ENCODE results near the gene ANKS4B.
"Not testable (repeated sequence)": the region's sequence is repeated elsewhere in the genome, so short reads cannot be mapped to it uniquely, and the experiment has no call there.

ANKS4B gene

DNA sequence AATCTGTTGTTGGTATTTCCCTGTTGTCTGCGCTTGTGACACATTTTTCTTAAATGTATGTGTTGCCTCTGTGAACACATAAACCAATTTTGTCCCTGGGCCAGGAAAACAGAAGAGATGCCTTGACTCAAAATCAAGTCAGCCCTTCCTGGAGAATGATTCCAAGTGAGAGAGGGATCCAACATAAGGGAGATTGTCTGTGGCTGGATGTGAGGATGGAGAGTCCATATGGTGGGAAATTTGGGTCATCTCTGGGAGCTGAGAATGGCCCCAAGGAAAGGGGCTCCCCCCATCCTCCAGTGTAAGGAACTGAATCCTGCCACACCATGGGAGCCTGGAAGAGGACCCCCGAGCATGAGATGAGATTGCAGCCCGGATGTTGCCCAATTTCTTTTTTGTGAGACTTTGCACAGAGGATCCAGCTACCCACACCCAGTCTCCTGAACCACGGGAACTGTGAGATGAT is 31.1 kb downstream of the ANKS4B start:
- DNase-seq = no peak

DNA sequence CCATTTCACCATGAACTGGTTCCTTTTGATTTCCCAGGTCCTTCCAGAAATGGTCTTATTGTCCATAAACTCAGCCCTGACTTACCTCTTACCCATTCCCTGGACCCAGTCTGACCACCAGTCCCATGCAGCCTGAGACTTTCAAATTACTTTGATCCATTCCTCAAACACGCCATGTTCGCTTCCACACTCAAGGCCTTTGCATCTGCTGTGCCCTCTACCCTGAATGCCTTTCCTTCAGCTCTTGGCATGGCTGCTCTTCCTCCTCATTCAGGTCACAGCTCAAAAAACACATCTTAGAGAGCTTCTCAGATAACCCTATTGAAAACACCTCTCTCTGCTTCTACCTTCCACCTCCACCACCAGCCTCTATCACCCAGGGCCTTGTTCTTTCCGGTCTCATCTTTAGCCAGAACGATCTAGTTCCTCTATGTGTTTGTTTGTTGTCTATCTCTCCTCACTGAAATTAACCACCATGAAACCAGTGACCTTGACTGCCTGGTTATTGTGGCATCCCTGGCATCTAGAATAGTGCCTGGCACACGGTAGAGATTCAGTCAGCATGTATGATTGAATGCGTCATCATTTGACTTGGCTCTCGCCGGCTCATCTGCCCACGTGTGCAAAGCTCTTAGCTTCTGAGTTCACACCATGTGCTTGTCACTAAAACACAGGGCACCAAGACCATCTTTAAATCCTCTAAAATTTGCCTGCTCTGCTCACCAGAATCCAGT is 31.8 kb downstream of the ANKS4B start:
- no peak for DNase-seq

DNA sequence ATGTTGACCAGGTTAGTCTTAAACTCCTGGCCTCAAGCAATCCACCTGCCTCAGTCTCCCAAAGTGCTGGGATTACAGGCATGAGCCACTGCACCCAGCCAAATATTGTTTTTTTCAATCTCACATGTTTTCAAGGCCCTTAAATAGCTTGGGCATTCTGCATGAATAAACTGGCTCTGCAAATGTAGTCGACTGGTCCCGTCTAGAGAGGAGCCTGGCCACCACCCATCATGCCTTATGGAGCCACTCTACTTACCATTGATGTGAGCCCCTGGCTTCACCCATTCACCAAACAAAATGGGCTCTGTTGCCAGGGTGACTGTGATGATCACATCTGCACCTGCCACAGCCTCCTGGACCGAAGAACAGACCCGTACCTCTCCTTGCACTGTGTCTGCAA is 33.8 kb downstream of the ANKS4B start:
- no peak for DNase-seq

DNA sequence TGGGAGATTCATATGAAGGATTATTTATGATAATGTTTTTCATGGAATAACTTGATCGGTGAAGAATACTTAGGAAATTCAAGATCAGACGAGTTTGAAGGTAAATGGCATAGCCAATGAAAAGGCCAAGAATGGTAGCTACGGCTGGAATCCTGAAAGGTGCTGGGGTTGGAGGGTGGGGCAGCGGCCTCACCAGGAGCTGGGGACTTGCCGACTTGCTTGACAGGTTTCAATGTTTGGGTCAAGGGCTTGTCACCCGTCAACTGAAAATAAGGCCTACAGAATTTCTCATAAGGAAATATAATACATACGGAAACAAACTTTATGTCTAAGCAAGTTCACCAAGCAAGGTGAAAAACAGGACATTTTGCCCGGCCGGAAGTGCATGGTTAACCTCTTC is 34.7 kb downstream of the ANKS4B start:
- no peak for DNase-seq

DNA sequence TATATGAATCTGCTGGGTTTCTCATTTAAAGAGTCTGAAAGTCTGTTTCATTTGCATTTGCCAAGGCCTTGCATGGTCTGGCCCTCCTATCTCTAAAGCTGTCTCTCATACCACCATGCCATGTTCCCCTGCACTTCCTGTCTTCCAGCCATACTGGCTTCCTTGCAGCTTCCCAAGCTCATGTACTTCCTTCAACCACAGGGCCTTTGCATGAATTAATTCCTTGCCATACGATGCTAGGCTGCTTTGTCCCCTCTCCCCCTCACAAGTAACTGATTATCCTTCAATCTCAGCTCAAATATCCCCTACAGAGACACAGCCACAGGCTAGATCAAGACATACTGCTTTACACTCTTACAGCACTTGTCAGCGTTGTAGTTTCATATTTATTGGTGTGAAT is 38.8 kb downstream of the ANKS4B start:
- no peak for DNase-seq

DNA sequence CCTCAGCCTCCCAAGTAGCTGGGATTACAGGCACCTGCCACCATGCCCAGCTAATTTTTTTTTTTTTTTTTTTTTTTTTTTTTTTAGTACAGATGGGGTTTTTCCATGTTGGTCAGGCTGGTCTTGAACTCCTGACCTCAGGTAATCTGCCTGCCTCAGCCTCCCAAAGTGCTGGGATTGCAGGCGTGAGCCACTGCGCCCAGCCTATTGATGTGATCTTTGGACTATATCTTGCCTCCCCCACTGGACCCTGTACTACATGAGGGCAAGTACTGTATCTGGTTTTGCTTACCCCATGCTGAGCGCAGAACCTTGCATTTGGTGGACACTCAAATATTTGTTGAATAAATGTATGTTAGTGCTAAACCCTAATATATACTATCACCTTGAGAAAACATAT is 39.3 kb downstream of the ANKS4B start:
- not testable (repeated sequence) for DNase-seq

DNA sequence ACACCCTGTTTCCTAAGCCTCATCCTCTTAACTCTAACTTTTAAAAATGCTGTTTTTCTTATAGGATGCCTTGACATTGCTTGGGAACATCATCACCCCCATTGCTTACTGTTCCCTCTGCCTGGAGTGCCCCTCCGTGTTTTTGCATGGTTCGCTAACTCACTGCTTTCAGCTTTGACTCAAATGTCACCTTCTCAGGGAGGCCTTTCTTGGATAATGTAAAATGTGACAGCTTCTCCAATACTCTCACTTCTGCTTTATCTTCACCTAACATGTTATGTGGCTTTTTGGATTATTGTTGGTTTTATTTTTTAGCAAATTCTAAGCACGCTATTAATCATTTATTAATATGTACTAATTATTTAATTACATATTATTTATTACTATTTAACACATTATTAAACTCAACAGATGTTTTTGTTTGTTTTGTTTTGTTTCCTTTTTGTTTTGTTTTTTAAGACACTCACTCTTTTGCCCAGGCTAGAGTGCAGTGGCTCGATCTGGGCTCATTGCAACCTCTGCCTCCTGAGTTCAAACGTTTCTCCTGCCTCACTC is 40.8 kb downstream of the ANKS4B start:
- DNase-seq = no peak

DNA sequence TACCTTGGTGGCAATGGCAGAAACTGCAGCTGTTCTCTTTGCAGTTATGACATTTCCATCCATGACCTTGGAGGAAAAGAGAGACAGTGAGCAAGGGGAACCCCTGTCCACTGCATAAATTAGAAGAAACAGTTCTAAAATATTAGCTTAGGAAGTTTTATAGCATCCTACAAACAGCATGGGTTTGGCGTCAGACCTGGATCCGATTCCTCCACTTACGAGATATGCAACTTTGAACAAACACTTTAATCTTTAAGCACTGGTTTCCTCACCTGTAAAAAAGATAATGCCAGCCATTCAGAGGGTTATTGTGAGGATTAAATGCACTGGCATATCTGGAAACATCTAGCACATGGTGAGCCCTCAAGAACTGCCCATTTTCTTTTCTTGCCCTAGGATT is 42.0 kb downstream of the ANKS4B start:
- no peak for DNase-seq

DNA sequence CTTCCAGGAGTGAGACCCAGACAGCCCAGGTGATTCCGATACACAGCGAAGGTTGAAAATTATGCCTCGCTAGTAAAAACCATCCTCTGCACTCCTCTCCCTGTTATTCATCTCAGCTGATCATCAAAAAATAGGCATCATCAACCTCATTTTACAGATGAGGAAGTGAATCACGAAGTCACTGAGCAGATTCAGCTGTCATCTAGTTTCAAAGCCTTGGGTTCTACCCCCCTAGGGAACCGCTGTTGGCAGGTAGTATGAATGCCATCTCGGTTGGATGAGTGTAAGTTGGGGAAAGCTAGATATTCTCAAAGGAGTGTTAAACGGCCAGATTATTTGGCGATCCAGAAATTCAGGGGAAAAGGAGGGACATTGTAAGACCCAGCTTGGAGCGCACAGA is 42.6 kb downstream of the ANKS4B start:
- DNase-seq = no peak

DNA sequence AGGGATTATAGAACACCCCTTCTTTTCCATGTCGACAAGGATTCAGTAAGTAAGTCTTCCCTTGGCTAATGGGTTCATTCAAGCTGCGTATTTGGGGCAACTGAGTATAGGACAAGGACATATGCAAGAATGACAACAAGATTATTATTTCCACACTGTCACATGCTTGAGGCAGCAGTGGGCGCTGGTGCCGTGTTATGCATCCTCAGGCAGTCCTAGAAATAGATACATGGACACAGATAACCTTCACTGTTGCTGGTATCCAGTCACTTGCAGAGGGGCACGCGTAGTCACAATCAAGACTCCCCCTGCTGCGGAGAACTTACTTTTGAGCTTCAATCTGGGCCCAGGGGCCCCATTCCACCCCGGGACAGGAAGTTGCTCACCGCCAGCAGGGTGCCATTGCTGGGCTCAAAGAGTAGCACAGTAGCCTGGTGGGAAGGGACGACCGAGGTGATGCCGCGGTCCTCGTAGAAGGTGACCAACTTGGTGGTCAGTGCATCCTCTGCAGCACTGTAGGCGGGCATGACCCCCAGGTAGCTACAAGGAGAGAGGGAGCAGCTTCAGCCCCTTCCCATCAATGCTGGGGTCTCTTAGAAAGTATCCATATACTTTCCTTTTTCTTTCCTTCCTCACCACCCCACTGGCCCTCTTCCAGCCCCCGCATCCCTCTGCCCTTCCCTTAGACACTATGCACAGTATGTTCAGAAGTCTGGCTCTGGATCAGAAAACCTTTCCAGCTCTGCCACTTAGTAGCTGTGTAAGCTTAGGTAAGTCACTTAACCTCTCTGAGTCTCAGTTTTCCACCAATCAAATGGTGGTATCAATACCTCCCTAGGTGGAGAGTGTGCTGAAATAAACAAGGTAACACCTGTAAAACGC is 43.8 kb downstream of the ANKS4B start:
- no peak for DNase-seq

DNA sequence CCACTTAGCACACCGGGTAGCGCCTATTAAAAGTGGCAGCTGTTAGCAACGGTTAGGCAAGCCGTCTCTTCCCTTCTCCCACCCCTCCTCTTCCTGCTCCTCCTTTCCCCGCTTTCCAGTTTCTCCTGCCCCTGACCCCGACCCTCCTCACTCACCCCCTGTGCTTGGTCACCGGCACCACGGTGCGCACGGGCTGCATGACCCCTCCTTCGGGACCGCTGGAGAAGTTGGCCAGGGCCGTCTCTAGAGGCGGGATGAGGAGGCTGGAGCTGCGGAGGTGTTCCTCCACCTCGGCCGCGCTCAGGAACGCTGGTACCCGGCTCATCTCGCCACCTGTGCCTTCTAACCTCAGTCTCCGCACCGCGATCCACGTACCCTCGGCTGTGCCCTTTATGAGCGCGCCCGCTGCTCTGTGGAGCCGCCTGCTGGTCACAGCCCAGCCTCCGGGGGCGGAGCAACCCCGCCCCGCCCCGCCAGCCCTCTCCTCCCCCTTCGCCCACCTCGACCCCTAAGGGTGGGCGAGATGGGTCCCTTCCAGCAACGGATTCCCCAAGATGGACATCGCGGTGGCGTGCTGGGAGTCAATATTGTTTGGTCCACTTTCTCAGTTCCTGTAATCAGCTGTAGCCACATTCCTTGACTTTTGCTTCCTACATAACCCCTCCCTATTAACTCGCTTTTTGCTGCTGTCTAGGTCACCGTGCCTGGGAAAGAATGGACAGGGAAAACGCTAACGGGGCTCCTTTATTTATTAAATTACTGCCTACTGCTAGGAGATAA is 44.6 kb downstream of the ANKS4B start, which contains the start of gene CRYM:
CRYM (minus strand) TSS at position 364 of the 780 bp plus-strand sequence; CDS start at position 325, 39 bp downstream.
- DNase-seq = peak; percentile 60

DNA sequence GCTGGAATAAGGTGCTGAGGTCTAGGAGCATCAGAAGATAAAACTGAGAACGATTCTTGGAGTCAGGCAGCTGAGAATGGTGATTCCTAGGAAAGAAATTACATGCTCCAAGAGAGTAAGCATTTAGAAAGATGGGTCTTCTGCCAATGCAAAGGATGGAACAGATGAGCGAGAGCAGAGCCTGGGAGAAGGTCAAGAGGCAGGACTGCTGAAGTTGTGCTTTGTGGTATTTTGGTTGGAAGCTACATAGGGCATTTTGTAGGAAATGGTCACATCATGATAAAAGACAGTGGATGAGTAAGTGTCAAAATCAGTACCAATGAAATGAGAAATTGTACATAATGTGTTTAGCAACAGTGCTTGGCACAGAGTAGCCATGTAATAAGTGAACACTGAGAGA is 46.0 kb downstream of the ANKS4B start:
- DNase-seq = no peak

DNA sequence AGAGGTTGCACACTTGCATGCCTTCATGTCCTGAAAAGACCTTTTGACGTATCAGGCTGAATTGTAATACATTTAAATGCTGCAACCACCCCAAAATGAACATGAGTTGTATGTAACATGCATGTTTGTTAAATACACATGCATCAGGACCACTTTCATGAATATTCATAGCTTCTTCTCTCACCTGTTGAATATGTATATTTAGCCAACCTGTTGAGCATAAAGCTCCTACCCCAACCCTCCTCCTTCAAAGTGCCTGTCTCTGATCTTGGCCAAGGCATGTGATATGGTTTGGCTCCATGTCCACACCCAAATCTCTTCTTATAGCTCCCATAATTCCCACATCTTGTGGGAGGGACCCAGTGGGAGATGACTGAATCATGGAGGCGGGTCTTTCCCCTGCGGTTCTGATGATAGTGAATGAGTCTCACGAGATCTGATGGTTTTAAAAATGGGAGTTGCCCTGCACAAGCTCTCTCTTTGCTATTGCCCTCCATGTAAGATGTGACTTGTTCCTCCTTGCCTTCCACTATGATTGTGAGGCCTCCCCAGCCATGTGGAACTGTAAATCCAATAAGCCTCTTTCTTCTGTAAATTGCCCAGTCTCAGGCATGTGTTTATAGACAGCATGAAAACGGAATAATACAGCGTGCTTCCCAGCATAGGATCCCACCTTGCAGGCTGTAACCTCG is 48.3 kb downstream of the ANKS4B start:
- DNase-seq = no peak

DNA sequence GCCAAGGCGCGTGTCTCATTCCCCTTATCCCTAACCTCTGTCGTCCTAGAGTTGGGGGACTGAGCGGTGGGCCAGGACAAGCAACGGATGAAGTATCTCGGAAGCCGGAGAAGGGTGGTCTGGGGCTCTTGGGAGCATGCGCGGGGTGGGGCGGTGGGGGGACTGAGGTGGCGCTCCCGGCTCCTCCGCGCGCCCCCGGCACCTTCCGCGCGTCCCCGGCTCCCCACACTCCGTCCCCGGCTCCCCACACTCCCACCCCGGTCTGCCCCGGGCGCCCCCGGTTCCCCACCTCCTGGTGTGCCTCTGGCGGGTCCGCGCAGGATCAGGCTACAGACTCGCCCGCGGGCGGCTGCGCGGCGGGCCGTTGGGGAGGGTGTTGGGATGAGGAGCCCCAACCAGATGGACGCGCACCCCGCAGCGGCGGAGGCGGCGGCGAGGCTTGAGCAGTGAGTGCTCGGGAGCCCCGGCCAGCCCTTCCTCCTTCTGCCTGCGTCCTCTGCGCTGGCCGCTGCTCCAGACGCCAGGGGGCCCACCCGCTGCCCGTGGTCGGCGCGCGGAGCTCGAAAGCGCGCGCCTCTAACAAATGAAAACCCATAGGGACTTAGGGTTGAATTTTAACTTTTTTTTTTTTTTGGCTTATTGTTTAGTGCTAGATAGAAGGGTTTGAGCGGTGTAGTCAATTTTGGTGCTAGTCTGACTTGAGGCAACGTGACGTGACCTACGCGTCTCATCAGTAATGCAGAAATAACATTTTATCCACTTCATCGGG is 50.2 kb downstream of the ANKS4B start:
- no peak for DNase-seq

DNA sequence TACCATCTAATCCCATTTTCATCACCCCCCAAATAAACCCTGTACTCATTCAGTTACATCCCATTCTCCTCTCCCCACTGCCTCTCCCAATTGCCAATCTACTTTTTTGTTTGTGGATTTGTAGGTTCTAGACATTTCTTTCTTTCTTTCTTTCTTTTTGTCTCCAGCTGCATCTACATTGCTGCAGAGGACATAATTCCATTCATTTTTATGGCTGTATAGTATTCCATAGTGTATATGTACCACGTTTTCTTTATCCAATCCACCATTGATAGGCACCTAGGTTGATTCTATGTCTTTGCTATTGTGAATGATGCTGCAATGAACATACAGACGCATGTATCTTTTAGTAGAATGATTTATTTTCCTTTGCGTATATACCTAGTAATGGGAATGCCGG is 50.9 kb downstream of the ANKS4B start:
- DNase-seq = no peak

DNA sequence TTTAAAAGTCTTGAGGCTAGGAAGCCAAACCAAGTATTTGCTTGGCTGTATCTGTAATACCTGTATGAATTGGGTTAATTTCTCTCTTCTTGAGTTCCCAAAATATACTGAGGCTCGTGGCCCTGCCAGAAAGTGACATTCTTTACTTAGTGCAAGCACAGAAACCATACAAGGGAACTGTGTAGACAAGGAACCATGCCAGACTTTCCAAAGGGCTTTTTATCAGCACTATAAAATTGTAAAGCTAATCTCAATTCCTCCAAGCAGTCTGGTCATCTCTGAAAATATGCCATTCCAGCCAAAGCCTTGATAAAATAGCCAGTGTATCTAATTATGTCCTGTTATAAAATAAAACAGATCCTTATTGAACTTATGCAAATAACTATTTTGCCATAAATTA is 51.8 kb downstream of the ANKS4B start:
- no peak for DNase-seq

DNA sequence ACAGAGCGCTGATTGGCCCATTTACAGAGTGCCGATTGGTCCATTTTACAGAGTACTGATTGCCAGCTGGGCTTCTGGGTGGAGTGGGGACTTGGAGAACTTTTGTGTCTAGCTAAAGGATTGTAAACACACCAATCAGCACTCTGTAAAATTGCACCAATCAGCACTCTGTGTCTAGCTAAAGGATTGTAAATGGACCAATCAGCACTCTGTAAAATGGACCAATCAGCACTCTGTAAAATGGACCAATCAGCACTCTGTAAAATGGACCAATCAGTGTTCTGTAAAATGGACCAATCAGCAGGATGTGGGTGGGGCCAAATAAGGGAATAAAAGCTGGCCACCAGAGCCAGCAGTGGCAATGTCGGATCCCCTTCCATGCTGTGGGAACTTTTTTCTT is 56.3 kb downstream of the ANKS4B start:
- not testable (repeated sequence) for DNase-seq

DNA sequence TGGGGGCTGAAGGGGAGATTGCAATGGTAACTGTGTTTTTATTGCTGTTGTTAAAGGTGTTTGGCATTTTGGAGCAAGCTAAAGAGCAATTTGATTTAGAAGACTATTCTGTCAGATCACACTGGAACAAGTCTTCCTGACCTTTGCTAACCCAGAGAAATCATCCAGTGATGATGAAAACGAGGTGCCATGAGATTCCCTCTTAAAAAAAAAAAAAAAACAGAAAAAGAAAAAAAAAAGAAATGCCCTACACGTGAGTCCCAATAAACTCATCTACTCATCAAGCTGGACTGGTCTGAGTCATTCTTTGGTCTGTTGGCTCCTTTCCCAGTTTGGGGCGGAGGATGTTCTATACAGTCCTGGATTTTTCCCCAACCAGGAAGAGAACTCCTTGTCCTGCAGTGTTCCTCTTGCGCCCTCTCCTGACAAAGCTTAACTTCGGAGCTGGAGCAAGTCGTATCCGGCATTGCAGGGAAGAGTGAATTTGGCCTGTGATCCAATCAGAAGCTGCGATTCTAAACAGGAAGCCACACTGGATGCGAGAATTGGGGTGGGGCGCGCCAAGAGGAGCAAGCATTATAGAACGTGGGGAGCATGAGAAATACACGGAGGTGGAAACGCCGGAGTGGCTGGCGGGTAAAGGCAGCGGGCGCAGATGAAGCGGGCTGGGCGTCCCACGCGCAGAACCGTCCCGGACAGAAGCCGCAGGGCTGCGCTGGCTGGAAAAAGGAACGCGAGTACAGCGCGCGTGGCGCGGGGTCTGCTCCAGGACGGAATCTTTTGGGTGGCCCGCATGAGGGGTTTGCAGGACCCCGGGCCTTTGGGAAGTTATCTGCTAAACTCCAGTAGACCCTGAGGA is 67.0 kb downstream of the ANKS4B start:
- DNase-seq = peak; percentile 47

DNA sequence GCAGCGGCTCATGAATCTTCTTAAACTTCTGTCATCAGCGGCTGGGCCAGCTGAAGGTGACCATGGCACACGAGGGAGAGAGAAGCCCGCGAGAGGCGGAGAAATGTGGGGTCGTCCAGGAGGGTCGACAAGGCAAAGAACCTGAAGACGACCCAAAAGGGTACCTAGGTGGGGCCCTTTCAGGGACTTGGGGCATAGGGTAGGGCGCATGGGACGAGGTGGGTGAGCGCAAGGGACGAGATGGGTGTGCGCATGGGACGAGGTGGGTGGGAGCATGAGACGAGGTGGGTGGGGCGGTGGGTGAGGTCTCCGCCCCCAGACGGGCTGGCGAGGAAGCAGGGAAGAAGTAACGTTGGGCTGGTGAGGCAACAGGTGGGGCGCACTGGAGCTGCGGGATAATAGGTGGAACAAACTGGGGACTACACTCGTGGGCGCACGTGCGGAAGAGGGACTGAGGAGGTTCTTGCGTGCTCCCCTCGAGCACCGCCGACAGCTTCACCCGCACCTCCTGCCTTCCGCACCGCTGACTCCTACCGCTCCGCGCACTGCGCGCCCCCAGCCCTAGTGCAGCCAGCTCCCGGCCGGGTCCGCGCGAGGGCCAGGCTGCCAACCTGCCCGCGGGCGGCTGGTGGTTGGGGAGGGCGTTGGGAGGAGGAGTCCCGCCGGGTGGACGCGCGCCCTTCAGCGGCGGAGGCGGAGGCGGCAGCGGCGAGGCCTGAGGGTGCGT is 67.8 kb downstream of the ANKS4B start:
- peak; percentile 57 for DNase-seq

DNA sequence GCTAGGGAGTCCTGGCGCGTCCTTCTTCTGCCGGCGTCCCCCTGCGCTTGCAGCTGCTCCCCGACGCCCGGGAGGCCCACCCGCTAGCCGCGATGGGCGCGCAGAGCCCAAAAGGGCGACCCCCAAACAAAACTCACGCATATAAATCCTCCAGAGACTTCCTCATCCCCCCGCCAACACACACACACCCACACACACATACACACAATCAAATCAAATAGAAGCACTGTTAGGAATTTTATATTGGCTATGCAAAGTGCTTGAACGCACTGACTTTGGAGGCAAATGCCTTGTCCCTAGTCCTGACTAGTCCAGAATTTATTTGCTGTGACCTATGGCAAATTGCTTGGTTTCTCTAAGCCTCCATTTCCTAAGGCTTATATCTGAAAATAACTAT is 68.4 kb downstream of the ANKS4B start:
- no peak for DNase-seq

Measured in 8988T (cell line).